HepG2 (cell line): ENCODE data around the gene HYAL1. TPM values are rescaled to one million over a fixed set of nuclear protein-coding genes. Genes with fewer than 3 reads are reported as not detected.

ENCODE experiments used
- ATF2 ChIP-seq: sonication (generic); formaldehyde crosslinking; IDR thresholded peaks from 2 replicates; pipeline ENCODE4 v1.4.0; 2020; ENCODE audit warnings: missing genetic modification reagents
- CC2D1A ChIP-seq: sonication (generic); formaldehyde crosslinking; IDR thresholded peaks from 2 replicates; pipeline ENCODE4 v1.8.1; 2023; ENCODE audit warnings: mild to moderate bottlenecking, missing genetic modification reagents
- CHD4 ChIP-seq: fragments of 200-600 bp; sonication (generic); IDR thresholded peaks from 2 replicates; pipeline ENCODE4 v1.7.0; 2017; ENCODE audit warnings: mild to moderate bottlenecking, low read length, borderline replicate concordance
- ESRRA ChIP-seq: sonication (generic); formaldehyde crosslinking; IDR thresholded peaks from 2 replicates; pipeline ENCODE4 v1.5.1; 2020; ENCODE audit warnings: mild to moderate bottlenecking, low read depth, missing genetic modification reagents
- JUND ChIP-seq: sonication (generic); formaldehyde crosslinking; IDR thresholded peaks from 2 replicates; pipeline ENCODE4 v1.8.0; 2022; ENCODE audit warnings: mild to moderate bottlenecking, missing genetic modification reagents
- MAFK ChIP-seq, 2 experiments: IDR thresholded peaks in 1 of 2; conservative IDR thresholded peaks in 1 of 2; 2 replicates each; pipeline ENCODE4 v1.6.1; 2011; ENCODE audit warnings: improper control_type of control experiment in 2 of 2, low read length in 2 of 2
- NONO ChIP-seq, 2 experiments: fragments of 450-650 bp in 1 of 2; sonication (generic) in 1 of 2; formaldehyde crosslinking in 1 of 2; IDR thresholded peaks in 1 of 2; conservative IDR thresholded peaks in 1 of 2; 2 replicates each; pipeline versions ENCODE4 v1.6.1 to v1.8.0; 2017 to 2022; ENCODE audit warnings: mild to moderate bottlenecking in 1 of 2, missing genetic modification reagents in 1 of 2, moderate library complexity in 1 of 2
- PCBP2 ChIP-seq: fragments of 200-400 bp; formaldehyde crosslinking; optimal IDR thresholded peaks from 2 replicates; pipeline ENCODE3; 2018; ENCODE audit warnings: low read length, low read depth; ENCODE audit not compliant: poor library complexity, severe bottlenecking
- SKIL ChIP-seq: sonication (generic); formaldehyde crosslinking; IDR thresholded peaks from 2 replicates; pipeline ENCODE4 v1.8.0; 2022; ENCODE audit warnings: missing genetic modification reagents, mild to moderate bottlenecking, moderate library complexity, borderline replicate concordance
- SRSF4 ChIP-seq: fragments of 200-400 bp; formaldehyde crosslinking; IDR thresholded peaks from one replicate; pipeline ENCODE4 v1.6.1; 2018; ENCODE audit warnings: mild to moderate bottlenecking, low read depth, low read length, moderate library complexity; ENCODE audit not compliant: poor library complexity, severe bottlenecking
- TBL1XR1 ChIP-seq: fragments of 150-350 bp; IDR thresholded peaks from 2 replicates; pipeline ENCODE4 v1.6.1; 2014; ENCODE audit warnings: borderline replicate concordance, low read length; ENCODE audit not compliant: partially characterized antibody
- ZFX ChIP-seq: sonication (generic); formaldehyde crosslinking; IDR thresholded peaks from 2 replicates; pipeline ENCODE4 v1.4.0; 2020; ENCODE audit warnings: mild to moderate bottlenecking, low read depth, missing genetic modification reagents, moderate library complexity
- ZKSCAN1 ChIP-seq: fragments of 150-350 bp; IDR thresholded peaks from 2 replicates; pipeline ENCODE4 v1.6.1; 2014; ENCODE audit warnings: low read length
- ZMAT5 ChIP-seq: sonication (generic); formaldehyde crosslinking; IDR thresholded peaks from 2 replicates; pipeline ENCODE4 v1.5.0; 2020; ENCODE audit warnings: mild to moderate bottlenecking, low read depth, missing genetic modification reagents, borderline replicate concordance
- ZNF232 ChIP-seq: sonication (generic); formaldehyde crosslinking; IDR thresholded peaks from 2 replicates; pipeline ENCODE4 v1.4.0; 2020; ENCODE audit warnings: missing genetic modification reagents, borderline replicate concordance
- ZNF260 ChIP-seq: sonication (generic); formaldehyde crosslinking; IDR thresholded peaks from 2 replicates; pipeline ENCODE4 v1.4.0; 2020; ENCODE audit warnings: missing genetic modification reagents, low read depth, mild to moderate bottlenecking, borderline replicate concordance
- ZNF460 ChIP-seq: sonication (generic); formaldehyde crosslinking; IDR thresholded peaks from 2 replicates; pipeline ENCODE4 v1.5.1; 2020; ENCODE audit warnings: missing genetic modification reagents, mild to moderate bottlenecking, borderline replicate concordance
- ZSCAN25 ChIP-seq: sonication (generic); formaldehyde crosslinking; IDR thresholded peaks from 2 replicates; pipeline ENCODE4 v1.8.0; 2022; ENCODE audit warnings: mild to moderate bottlenecking, missing genetic modification reagents
- polyA plus RNA-seq, 8 experiments: library from polyadenylated mRNA; depleted of rRNA in 3 of 8; stranded (reverse) in 7 of 8; unstranded in 1 of 8; fragments of >200 nt; fragmentation: Illumina TruSeq in 4 of 8; extraction: Trizol in 4 of 8; gene quantifications; 2 replicates each; pipeline versions ENCODE4 v1.2.1 to v1.2.3, GENCODE V29; 2011 to 2016; ENCODE audit warnings: low read depth in 4 of 8, missing spikeins in 1 of 8, mixed read lengths in 1 of 8; ENCODE audit not compliant: insufficient read depth in 1 of 8
- total RNA-seq, 5 experiments: library from RNA; depleted of rRNA; stranded (reverse); fragments of >200 nt; fragmentation: Illumina TruSeq; extraction: Trizol; gene quantifications; 2 replicates each; pipeline ENCODE4 v1.2.3, GENCODE V29; 2016; ENCODE audit warnings: low read depth in 1 of 5
- TF ChIP-seq, protein P1 (sequence below): sonication (generic); formaldehyde crosslinking; IDR thresholded peaks from 2 replicates; pipeline ENCODE4 v1.4.0; 2020; ENCODE audit warnings: mild to moderate bottlenecking, missing genetic modification reagents, borderline replicate concordance

Gene HYAL1
- total and polyA plus RNA-seq, 2 of the 13 experiments (the other 11 are each of a cell fraction or from before 2014, with no cell fraction given) = 76.5 to 193 TPM

DNA sequence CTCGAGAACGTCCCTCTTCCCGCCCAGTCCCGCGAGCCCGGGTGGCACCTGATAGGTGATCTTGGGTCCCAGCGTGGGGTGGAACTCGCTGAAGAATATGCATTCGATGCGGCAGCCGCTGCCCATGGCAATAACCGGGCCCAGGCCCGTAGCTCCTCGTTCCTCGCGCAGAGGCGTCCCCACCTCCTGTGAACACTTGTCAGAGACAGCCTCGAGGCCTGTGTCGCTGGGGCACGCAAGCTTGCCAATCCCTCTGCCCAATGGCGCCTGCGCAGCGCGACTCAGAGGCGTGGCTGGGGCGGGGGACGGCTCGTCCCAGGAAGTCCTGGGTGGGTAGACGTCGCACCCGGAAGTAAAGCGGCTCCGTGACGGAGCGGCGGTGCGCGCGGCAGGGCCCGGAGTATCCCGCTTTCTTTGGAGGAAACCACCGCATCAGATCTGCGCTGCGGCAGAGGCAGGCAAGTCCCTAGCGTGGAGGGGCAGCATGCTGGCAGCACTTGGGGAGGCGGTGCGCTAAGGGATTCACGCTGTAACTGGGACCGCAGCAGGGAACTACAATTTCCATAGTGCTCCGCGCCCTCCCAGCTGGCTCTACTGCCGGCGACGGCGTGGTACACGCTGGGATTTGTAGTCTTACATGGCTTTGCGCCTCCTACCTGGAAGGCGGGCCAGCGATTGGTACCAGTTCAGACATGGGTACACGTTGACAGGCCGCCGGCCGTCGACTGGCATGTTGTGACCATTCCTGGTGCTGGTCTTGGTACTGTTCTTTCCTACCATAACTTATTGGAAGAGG lies 47.4 kb upstream of the HYAL1 start, which contains the start of the genes CYB561D2 and NPRL2 (continued):
- TF ChIP-seq ZSCAN25 (CRISPR knock-in tag) (peak; percentile 66), SKIL (CRISPR knock-in tag) (no peak), ZNF232 (peak; percentile 97), ESRRA (no peak; the same call in 1 of the 2 replicates), TBL1XR1 (no peak), NONO (IDR thresholded peaks at IDR 0.05) (no peak), NONO (CRISPR knock-in tag; conservative IDR thresholded peaks at IDR 0.05) (peak; percentile 62; the same call in 1 of the 2 replicates), ZNF460 (no peak), CC2D1A (CRISPR knock-in tag) (0 out of 2 replicates have a peak, but pooled peaks have one; percentile 33), MAFK (conservative IDR thresholded peaks at IDR 0.05 in 1 of 2, IDR thresholded peaks at IDR 0.05 in 1 of 2; ENCODE audit: low read length in 2 of 2) (no peak), CHD4 (no peak), SRSF4 (no peak), ATF2 (CRISPR knock-in tag) (peak; percentile 58; the same call in 1 of the 2 replicates), JUND (CRISPR knock-in tag) (no peak), ZNF260 (CRISPR knock-in tag) (peak; percentile 74; the same call in 1 of the 2 replicates), PCBP2 (no peak), ZKSCAN1 (no peak), ZFX (peak; percentile 96), ZMAT5 (no peak)
- TF ChIP-seq, protein P1, sequence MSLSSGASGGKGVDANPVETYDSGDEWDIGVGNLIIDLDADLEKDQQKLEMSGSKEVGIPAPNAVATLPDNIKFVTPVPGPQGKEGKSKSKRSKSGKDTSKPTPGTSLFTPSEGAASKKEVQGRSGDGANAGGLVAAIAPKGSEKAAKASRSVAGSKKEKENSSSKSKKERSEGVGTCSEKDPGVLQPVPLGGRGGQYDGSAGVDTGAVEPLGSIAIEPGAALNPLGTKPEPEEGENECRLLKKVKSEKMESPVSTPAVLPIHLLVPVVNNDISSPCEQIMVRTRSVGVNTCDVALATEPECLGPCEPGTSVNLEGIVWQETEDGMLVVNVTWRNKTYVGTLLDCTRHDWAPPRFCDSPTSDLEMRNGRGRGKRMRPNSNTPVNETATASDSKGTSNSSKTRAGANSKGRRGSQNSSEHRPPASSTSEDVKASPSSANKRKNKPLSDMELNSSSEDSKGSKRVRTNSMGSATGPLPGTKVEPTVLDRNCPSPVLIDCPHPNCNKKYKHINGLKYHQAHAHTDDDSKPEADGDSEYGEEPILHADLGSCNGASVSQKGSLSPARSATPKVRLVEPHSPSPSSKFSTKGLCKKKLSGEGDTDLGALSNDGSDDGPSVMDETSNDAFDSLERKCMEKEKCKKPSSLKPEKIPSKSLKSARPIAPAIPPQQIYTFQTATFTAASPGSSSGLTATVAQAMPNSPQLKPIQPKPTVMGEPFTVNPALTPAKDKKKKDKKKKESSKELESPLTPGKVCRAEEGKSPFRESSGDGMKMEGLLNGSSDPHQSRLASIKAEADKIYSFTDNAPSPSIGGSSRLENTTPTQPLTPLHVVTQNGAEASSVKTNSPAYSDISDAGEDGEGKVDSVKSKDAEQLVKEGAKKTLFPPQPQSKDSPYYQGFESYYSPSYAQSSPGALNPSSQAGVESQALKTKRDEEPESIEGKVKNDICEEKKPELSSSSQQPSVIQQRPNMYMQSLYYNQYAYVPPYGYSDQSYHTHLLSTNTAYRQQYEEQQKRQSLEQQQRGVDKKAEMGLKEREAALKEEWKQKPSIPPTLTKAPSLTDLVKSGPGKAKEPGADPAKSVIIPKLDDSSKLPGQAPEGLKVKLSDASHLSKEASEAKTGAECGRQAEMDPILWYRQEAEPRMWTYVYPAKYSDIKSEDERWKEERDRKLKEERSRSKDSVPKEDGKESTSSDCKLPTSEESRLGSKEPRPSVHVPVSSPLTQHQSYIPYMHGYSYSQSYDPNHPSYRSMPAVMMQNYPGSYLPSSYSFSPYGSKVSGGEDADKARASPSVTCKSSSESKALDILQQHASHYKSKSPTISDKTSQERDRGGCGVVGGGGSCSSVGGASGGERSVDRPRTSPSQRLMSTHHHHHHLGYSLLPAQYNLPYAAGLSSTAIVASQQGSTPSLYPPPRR = peak; percentile 64; the same call in 1 of the 2 replicates
